ENCODE data around the gene PREB.

GRCh38 chr2:27152796-27153464, 18.5 kb upstream of the PREB start:
- no peak for TF ChIP-seq POLR2AphosphoS5 (IDR thresholded peaks at IDR 0.05; ENCODE audit: low read depth, low read length)
- TF ChIP-seq POLR2A (IDR thresholded peaks at IDR 0.05; ENCODE audit: low read depth, low read length): no peak
- TF ChIP-seq SPI1 (IDR thresholded peaks at IDR 0.05; ENCODE audit: low read depth, low read length): no peak
- no peak for TF ChIP-seq TAF1 (IDR thresholded peaks at IDR 0.05; ENCODE audit: low read depth, low read length)

All from GM12891 (cell line).